GM18502 (cell line): ENCODE data around the gene TECPR1.
A peak's percentile ranks its signal among the peaks of the same experiment; 100 is the strongest.

Source experiments
- ATAC-seq: cut with Tn5 transposase; IDR thresholded peaks from one replicate; pipeline ENCODE4 v1.9.1; 2021; ENCODE audit warnings: mild to moderate bottlenecking; ENCODE audit not compliant: unreplicated experiment, poor library complexity

Gene TECPR1

GRCh38 chr7:98251601-98252424 is at the start of gene TECPR1:
Gene TECPR1 (minus strand): TSS chr7:98252232. CDS start chr7:98246146, 6,086 bp downstream.
- peak; percentile 98 for ATAC-seq

GRCh38 chr7:98300595-98301372 is 48.8 kb upstream of the TECPR1 start:
- no peak for ATAC-seq

- no peak for ATAC-seq
Observed at GRCh38 chr7:98297626-98298286, 45.7 kb upstream of the TECPR1 start.

- no peak for ATAC-seq
Observed at GRCh38 chr7:98296833-98297232, 44.8 kb upstream of the TECPR1 start.

- no peak for ATAC-seq
Observed at GRCh38 chr7:98295467-98296192, 43.6 kb upstream of the TECPR1 start.

GRCh38 chr7:98294798-98295382 is 42.9 kb upstream of the TECPR1 start:
- ATAC-seq, result peak; percentile 65

- no peak for ATAC-seq
Observed at GRCh38 chr7:98294326-98294725, 42.3 kb upstream of the TECPR1 start.

- no peak for ATAC-seq
Observed at GRCh38 chr7:98293746-98294145, 41.7 kb upstream of the TECPR1 start.

GRCh38 chr7:98293265-98293664 is 41.2 kb upstream of the TECPR1 start:
- no peak for ATAC-seq

GRCh38 chr7:98291717-98292116 is 39.7 kb upstream of the TECPR1 start:
- ATAC-seq, result no peak

GRCh38 chr7:98289333-98289875 is 37.4 kb upstream of the TECPR1 start:
- ATAC-seq, result no peak

GRCh38 chr7:98288064-98288823 is 36.2 kb upstream of the TECPR1 start:
- no peak for ATAC-seq

GRCh38 chr7:98287486-98287959 is 35.5 kb upstream of the TECPR1 start:
- ATAC-seq, result no peak

- no peak for ATAC-seq
Observed at GRCh38 chr7:98286701-98287485, 34.9 kb upstream of the TECPR1 start.

- no peak for ATAC-seq
Observed at GRCh38 chr7:98286093-98286539, 34.1 kb upstream of the TECPR1 start.

GRCh38 chr7:98285157-98286092 is 33.4 kb upstream of the TECPR1 start:
- no peak for ATAC-seq
